ENCODE measurements around the gene GATAD2A. TPM values are rescaled to one million over a fixed set of nuclear protein-coding genes. Genes with fewer than 3 reads are reported as not detected.

The GATAD2A gene
- total RNA-seq, 4 donors from 2014 or later, result 73.8 to 128 (median 87.7) TPM

- 70 to 75% methylated on average over 11 to 14 of the region's 14 CpGs for WGBS, 2 donors
- no peak overlapping the region for H3K4me3 ChIP-seq (ENCODE audit: low read depth, poor library complexity, severe bottlenecking)
- intact Hi-C loops (cut with DNase I; ENCODE audit: low total_unique reads), result loop anchor here (2.0 kb wide), 1 partner anchor 114 kb away; no protein-coding TSS in a partner anchor
- TF ChIP-seq POLR2A (IDR thresholded peaks at IDR 0.05) (no peak), CTCF (IDR thresholded peaks at IDR 0.05) (no peak)
- no peak for DNase-seq (ENCODE audit: low spot score in 2 of 2)
These were observed 127.6 kb downstream of the GATAD2A start for GRCh38 chr19:19532806-19533701.

GRCh38 chr19:19533841-19534240 is 128.4 kb downstream of the GATAD2A start:
- intact Hi-C loops (cut with DNase I; ENCODE audit: low total_unique reads), result loop anchor here (2.0 kb wide), 1 partner anchor 113 kb away; no protein-coding TSS in a partner anchor
- WGBS, 2 donors, result 74 to 80% methylated on average over 6 of the region's 6 CpGs
- DNase-seq (ENCODE audit: low spot score in 2 of 2), result no peak
- no peak overlapping the region for H3K4me3 ChIP-seq (ENCODE audit: low read depth, poor library complexity, severe bottlenecking)
- no peak for TF ChIP-seq POLR2A (IDR thresholded peaks at IDR 0.05)

- intact Hi-C loops (cut with DNase I; ENCODE audit: low total_unique reads), result no loop called here
- DNase-seq (ENCODE audit: low spot score in 2 of 2), result no peak
- H3K4me3 ChIP-seq (ENCODE audit: low read depth, poor library complexity, severe bottlenecking), result no peak overlapping the region
- 73 to 79% methylated on average over 26 to 27 of the region's 27 CpGs for WGBS, 2 donors
- no peak for TF ChIP-seq POLR2A (IDR thresholded peaks at IDR 0.05)
- no peak for TF ChIP-seq CTCF (IDR thresholded peaks at IDR 0.05)
These were observed 129.2 kb downstream of the GATAD2A start for GRCh38 chr19:19534556-19535265.

- no peak overlapping the region for H3K4me3 ChIP-seq (ENCODE audit: low read depth, poor library complexity, severe bottlenecking)
- intact Hi-C loops (cut with DNase I; ENCODE audit: low total_unique reads), result no loop called here
- WGBS, 2 donors, result 74 to 78% methylated on average over 17 to 30 of the region's 34 CpGs
- no peak for TF ChIP-seq POLR2A (IDR thresholded peaks at IDR 0.05)
- TF ChIP-seq CTCF (IDR thresholded peaks at IDR 0.05), result no peak
- no peak for DNase-seq (ENCODE audit: low spot score in 2 of 2)
These were observed 130.1 kb downstream of the GATAD2A start for GRCh38 chr19:19535311-19536191.

- 31 to 38% methylated on average over 53 to 57 of the region's 59 CpGs for WGBS, 2 donors
- DNase-seq (ENCODE audit: low spot score in 2 of 2), result no peak
These were observed 131.9 kb downstream of the GATAD2A start for GRCh38 chr19:19537075-19538048.

More at GRCh38 chr19:19537075-19538048, 131.9 kb downstream of the GATAD2A start:
- no peak for TF ChIP-seq POLR2A (IDR thresholded peaks at IDR 0.05)
- no peak for TF ChIP-seq CTCF (IDR thresholded peaks at IDR 0.05)
- intact Hi-C loops (cut with DNase I; ENCODE audit: low total_unique reads), result no loop called here
- no peak overlapping the region for H3K4me3 ChIP-seq (ENCODE audit: low read depth, poor library complexity, severe bottlenecking)
